Uterus (tissue), 4 donors: ENCODE measurements around the gene MSX2. TPM values are rescaled to one million over a fixed set of nuclear protein-coding genes. Genes with fewer than 3 reads are reported as not detected.

Experiments
- DNase-seq, 2 donors: peaks; one replicate each; pipeline ENCODE4 v3.0.0-alpha.2; 2019 to 2020
- H3K27ac ChIP-seq, 2 donors: fragments of 200-600 bp; sonication (generic); 1 replicate in 1 of 2; 2 replicates in 1 of 2; pipeline ENCODE4 v1.5.1; 2016 to 2018
- H3K27me3 ChIP-seq, 2 donors: fragments of 200-600 bp; sonication (generic); one replicate each; pipeline ENCODE4 v1.5.1; 2018 to 2019; ENCODE audit warnings: control low read depth in 1 of 2
- H3K36me3 ChIP-seq, 2 donors: fragments of 200-600 bp; sonication (generic); one replicate each; pipeline ENCODE4 v1.5.1; 2019; ENCODE audit warnings: control low read depth in 1 of 2
- H3K4me1 ChIP-seq, 2 donors: fragments of 200-600 bp; sonication (generic); one replicate each; pipeline ENCODE4 v1.5.1; 2018 to 2019; ENCODE audit warnings: control low read depth in 1 of 2
- H3K4me3 ChIP-seq, 2 donors: fragments of 200-600 bp; sonication (generic); 1 replicate in 1 of 2; 2 replicates in 1 of 2; pipeline ENCODE4 v1.5.1; 2018 to 2019; ENCODE audit warnings: mild to moderate bottlenecking in 1 of 2
- H3K9me3 ChIP-seq, 2 donors: fragments of 200-600 bp; sonication (generic); one replicate each; pipeline ENCODE4 v1.5.1; 2019; ENCODE audit warnings: control low read depth in 1 of 2
- POLR2A ChIP-seq, 2 donors: fragments of 450-650 bp; IDR thresholded peaks; one replicate each; pipeline ENCODE4 v1.6.1; 2016; ENCODE audit warnings: antibody characterized with exemption in 2 of 2, mild to moderate bottlenecking in 1 of 2, moderate library complexity in 1 of 2
- intact Hi-C: fragments of 100-400 bp; cut with DNase I; formaldehyde crosslinking; loops from one replicate; pipeline ENCODE4 v1.15.1; 2023; ENCODE audit warnings: low total_unique reads
- total RNA-seq, 4 donors: library from RNA; depleted of rRNA in 3 of 4; stranded (reverse); fragments of >200 nt in 3 of 4; gene quantifications; one replicate each; pipeline versions ENCODE4 v1.1.0 to v1.2.4, GENCODE V29; 2014 to 2023
- TF ChIP-seq, protein P1 (sequence below), 4 experiments: fragments of 200-600 bp in 2 of 4; fragments of 450-650 bp in 2 of 4; sonication (generic) in 2 of 4; IDR thresholded peaks; one replicate each; pipeline ENCODE4 v1.5.1; 2016 to 2019; ENCODE audit warnings: antibody characterized with exemption in 4 of 4, mild to moderate bottlenecking in 2 of 4, moderate library complexity in 1 of 4
- donor health status: DM: yes; HTN: yes; CAD: no.

MSX2 gene
- total RNA-seq, 4 donors from 2014 or later, result 0.37 to 7.5 TPM; not detected in 2

DNA sequence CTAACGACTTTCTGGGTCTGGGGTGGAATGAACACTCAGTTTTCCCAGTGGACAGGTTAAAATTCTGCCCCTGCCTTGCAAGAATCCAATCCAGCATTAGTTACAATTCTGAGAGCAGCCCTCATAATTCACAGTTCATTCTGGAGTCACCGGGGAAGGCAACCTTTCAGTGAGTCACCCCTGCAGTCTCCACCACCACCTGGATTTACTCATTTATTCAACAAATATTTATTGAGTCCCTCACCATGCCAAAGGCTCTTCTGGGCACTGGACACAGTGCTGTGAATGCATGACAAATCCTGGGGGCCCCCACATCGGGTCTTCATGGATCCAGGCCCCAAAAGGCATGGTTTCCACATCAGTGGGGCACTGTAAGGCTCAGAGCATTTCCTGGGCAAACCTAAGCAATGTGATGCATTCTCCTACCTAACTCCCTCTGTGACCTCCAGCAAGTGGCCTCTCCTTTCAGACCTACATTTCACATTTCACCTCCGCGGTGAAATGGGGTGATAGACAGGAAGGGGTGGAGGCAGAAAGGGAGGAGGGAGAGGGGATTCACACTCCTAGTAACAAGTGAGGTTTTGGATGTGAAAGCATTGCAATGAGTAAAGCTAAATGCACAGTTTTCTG, 6.4 kb upstream of the MSX2 start:
- no peak overlapping the region for H3K27ac ChIP-seq
- peaks cover 0 to 59% of the 10 kb centered on the region in 2 donors for H3K27me3 ChIP-seq
- no peaks in the 10 kb centered on the region for H3K36me3 ChIP-seq
- DNase-seq, result no peak
- no peaks in the 10 kb centered on the region for H3K9me3 ChIP-seq
- intact Hi-C loops, result no loop called here
- TF ChIP-seq, protein P1, sequence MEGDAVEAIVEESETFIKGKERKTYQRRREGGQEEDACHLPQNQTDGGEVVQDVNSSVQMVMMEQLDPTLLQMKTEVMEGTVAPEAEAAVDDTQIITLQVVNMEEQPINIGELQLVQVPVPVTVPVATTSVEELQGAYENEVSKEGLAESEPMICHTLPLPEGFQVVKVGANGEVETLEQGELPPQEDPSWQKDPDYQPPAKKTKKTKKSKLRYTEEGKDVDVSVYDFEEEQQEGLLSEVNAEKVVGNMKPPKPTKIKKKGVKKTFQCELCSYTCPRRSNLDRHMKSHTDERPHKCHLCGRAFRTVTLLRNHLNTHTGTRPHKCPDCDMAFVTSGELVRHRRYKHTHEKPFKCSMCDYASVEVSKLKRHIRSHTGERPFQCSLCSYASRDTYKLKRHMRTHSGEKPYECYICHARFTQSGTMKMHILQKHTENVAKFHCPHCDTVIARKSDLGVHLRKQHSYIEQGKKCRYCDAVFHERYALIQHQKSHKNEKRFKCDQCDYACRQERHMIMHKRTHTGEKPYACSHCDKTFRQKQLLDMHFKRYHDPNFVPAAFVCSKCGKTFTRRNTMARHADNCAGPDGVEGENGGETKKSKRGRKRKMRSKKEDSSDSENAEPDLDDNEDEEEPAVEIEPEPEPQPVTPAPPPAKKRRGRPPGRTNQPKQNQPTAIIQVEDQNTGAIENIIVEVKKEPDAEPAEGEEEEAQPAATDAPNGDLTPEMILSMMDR (IDR thresholded peaks at IDR 0.05), result no peak
- TF ChIP-seq POLR2A (IDR thresholded peaks at IDR 0.05), result no peak
- no peak overlapping the region for H3K4me3 ChIP-seq
- no peaks in the 10 kb centered on the region for H3K4me1 ChIP-seq

- no peaks in the 10 kb centered on the region for H3K9me3 ChIP-seq
- no peaks in the 10 kb centered on the region for H3K36me3 ChIP-seq
- H3K4me1 ChIP-seq, result no peaks in the 10 kb centered on the region
- H3K4me3 ChIP-seq, result no peak overlapping the region
- H3K27me3 ChIP-seq, result peaks cover 0 to 64% of the 10 kb centered on the region in 2 donors
- no peak overlapping the region for H3K27ac ChIP-seq
- DNase-seq, result no peak
- intact Hi-C loops, result no loop called here
- TF ChIP-seq, protein P1 (IDR thresholded peaks at IDR 0.05), result no peak
- TF ChIP-seq POLR2A (IDR thresholded peaks at IDR 0.05), result no peak
These were observed 5.3 kb upstream of the MSX2 start for GRCh38 chr5:174718880-174719610.

DNA sequence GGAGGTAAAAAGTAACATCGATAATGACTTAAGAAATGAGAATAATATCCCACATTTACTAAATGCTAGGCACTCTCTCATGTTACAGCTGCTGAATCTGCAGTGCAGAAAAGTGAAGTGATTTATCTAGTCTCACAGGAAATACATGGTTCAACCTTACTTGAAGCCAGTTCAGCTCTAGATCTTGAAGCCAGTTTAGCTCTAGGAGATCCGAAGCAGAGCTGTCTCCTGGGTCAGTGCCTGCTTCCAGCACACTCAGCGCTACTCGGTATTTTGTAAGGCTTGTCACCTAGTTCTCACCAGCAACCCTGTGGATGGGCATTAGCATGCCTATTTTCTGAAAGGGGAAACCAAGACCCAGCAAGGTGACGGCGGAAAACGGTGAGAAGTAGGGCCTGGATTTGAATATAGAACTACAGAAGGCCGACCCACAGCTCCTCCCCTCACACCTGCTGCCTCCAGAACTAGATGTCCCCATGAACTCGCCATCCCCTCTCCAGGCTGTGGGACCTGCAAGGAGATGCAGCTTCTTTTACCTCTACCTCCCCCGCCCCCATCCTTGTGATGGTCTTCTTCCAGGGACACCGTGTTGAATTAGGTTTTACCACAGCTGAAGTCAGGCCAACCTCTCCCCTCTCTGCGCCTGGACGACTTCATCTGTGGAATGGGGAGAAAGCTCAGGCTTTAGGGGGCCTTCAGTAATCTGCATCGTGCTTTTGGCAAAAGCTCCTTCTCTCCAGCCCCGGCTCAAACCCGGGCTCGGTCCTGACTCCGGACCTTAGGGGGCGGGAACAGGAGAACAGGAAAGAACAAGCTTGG, 4.4 kb upstream of the MSX2 start:
- Histone ChIP-seq H3K9me3 (no peaks in the 10 kb centered on the region), H3K4me3 (no peak overlapping the region), H3K36me3 (no peaks in the 10 kb centered on the region), H3K27me3 (peaks cover 0 to 63% of the 10 kb centered on the region in 2 donors), H3K27ac (no peak overlapping the region), H3K4me1 (no peaks in the 10 kb centered on the region)
- no peak for DNase-seq
- TF ChIP-seq, protein P1 (IDR thresholded peaks at IDR 0.05), result no peak
- no peak for TF ChIP-seq POLR2A (IDR thresholded peaks at IDR 0.05)
- intact Hi-C loops, result no loop called here

- Histone ChIP-seq H3K4me3 (no peak overlapping the region), H3K4me1 (no peaks in the 10 kb centered on the region), H3K9me3 (no peaks in the 10 kb centered on the region), H3K36me3 (no peaks in the 10 kb centered on the region), H3K27ac (no peak overlapping the region), H3K27me3 (peaks cover 0 to 59% of the 10 kb centered on the region in 2 donors)
- intact Hi-C loops, result no loop called here
- DNase-seq, result no peak
- TF ChIP-seq POLR2A (IDR thresholded peaks at IDR 0.05), result no peak
- TF ChIP-seq, protein P1 (IDR thresholded peaks at IDR 0.05), result no peak
These were observed 3.5 kb upstream of the MSX2 start for GRCh38 chr5:174720612-174721529.
